ENCODE results near the gene CYS1.
"Not testable (repeated sequence)": the region's sequence is repeated elsewhere in the genome, so short reads cannot be mapped to it uniquely, and the experiment has no call there.

Gene CYS1

DNA sequence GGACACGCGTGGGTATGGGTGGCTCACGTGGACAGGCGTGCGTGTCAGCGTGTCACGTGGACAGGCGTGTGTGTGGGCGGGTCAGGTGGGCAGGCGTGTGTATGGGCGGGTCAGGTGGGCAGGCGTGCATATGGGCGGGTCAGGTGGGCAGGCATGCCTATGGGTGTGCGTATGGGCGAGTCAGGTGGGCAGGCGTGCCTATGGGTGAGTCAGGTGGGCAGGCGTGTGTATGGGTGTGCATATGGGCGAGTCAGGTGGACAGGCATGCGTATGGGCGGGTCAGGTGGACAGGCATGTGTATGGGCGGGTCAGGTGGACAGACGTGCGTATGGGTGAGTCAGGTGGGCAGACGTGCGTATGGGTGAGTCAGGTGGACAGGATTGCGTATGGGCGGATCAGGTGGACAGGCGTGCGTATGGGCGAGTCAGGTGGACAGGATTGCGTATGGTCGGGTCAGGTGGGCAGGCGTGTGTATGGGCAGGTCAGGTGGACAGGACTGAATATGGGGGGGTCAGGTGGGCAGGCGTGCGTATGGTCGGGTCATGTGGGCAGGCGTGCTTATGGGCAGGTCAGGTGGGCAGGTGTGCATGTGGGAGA, 67.7 kb downstream of the CYS1 start:
- DNase-seq = not testable (repeated sequence)

GRCh38 chr2:10011606-10012325, 68.4 kb downstream of the CYS1 start:
- not testable (repeated sequence) for DNase-seq

- DNase-seq = not testable (repeated sequence)
Measured at GRCh38 chr2:10010861-10011605, 69.2 kb downstream of the CYS1 start.

DNA sequence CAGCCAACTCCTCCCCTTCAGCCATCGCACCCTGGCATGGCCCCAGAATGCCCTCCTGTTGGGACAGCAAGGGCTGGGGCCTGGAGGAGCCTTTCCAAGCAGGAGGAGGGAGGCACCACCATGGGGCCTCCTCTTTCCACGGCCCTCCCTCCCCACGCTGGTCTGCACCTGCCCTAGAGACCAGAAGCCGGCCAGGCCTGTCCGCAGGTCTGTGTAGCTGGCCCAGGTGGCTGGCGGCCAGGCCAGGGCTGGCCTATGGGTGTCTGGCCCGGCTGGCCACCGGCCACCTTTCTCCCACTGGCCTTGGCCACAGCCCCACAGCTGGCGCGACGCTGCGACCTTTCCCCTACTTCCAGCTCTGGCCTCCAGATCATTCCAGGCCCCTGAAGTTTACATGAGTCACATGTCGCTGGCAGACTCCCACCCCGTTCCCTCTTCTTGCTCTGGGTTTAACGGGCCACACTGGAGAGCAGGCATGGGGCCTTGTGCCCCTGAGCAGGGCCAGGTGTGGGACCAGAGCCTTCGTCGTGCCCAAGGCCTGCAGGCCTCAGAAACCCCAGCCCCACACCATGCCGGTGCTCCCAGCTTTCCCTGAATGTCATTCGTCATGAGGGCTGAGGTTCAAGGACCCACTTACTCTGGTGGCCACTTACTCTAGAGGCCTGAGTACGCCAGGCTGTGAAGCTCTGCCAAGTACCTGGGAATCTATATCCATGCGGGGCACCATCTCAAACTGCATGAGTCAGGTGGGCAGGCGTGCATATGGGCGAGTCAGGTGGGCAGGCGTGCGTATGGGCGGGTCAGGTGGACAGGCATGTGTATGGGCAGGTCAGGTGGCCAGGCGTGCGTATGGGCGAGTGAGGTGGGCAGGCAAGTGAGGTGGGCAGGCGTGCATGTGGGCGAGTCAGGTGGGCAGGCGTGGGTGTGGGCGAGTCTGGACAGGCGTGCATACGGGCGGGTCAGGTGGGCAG, 70.1 kb downstream of the CYS1 start:
- DNase-seq = peak in 4 of 14 donors; percentile 21 to 54 (median 40)

GRCh38 chr2:10009271-10009810, 70.9 kb downstream of the CYS1 start:
- no peak for DNase-seq

DNA sequence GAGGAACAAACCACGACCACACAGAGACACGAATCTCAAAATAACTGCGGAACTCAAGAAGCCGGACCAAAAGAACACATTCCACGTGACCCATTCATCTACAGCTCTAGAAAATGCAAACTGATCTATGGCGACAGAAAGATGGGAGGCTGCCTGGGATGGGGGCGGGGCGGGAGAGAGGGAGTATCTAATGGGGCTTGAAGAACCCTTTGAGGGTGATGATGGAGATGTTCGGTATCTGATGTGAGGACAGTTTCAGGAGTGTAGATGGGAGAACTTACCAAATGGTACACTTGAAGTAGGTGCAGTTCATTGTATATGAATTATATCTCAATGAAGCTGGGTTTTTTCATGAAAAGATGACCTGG, 71.4 kb downstream of the CYS1 start:
- no peak for DNase-seq

- DNase-seq = no peak
Measured at GRCh38 chr2:10007921-10008808, 72.0 kb downstream of the CYS1 start.

- no peak for DNase-seq
Measured at GRCh38 chr2:10007435-10007834, 72.8 kb downstream of the CYS1 start.

All from C1 segment of cervical spinal cord (tissue), 14 donors.